ENCODE measurements around the gene MGAT5. TPM values are rescaled to one million over a fixed set of nuclear protein-coding genes. Genes with fewer than 3 reads are reported as not detected.

Gene MGAT5
- total RNA-seq, 1 donor from 2014 or later: 54.4 TPM

DNA sequence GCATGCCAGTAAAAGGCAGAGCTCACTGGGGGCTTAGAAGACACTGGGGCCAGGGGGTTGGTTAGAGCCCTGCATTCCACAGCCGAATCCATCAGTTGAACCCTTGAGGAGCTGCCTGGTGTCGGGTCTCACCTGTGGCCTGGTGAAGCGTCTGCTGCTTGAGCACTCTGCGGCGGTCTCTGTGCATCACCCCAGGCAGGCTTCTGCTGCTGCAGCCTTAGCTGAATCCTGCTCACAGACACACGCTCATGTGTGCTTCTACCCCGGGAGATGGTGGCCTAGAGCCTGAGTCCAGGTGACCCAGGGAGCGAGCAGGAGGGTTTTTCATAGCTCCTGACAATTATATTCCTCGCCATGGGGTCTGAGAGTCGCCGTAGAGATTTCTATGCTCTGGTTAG lies 192.1 kb downstream of the MGAT5 start:
- peaks cover 16% of the 10 kb centered on the region for H3K36me3 ChIP-seq
- no peaks in the 10 kb centered on the region for H3K9me3 ChIP-seq
- intact Hi-C loops (cut with DNase I): no loop called here
- H3K4me1 ChIP-seq: no peaks in the 10 kb centered on the region
- no peaks in the 10 kb centered on the region for H3K27me3 ChIP-seq
- no peak for DNase-seq
- no peak overlapping the region for H3K4me3 ChIP-seq
- no peak overlapping the region for H3K27ac ChIP-seq
- no peak for ATAC-seq
- TF ChIP-seq, protein P1, sequence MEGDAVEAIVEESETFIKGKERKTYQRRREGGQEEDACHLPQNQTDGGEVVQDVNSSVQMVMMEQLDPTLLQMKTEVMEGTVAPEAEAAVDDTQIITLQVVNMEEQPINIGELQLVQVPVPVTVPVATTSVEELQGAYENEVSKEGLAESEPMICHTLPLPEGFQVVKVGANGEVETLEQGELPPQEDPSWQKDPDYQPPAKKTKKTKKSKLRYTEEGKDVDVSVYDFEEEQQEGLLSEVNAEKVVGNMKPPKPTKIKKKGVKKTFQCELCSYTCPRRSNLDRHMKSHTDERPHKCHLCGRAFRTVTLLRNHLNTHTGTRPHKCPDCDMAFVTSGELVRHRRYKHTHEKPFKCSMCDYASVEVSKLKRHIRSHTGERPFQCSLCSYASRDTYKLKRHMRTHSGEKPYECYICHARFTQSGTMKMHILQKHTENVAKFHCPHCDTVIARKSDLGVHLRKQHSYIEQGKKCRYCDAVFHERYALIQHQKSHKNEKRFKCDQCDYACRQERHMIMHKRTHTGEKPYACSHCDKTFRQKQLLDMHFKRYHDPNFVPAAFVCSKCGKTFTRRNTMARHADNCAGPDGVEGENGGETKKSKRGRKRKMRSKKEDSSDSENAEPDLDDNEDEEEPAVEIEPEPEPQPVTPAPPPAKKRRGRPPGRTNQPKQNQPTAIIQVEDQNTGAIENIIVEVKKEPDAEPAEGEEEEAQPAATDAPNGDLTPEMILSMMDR (IDR thresholded peaks at IDR 0.05): no peak

DNA sequence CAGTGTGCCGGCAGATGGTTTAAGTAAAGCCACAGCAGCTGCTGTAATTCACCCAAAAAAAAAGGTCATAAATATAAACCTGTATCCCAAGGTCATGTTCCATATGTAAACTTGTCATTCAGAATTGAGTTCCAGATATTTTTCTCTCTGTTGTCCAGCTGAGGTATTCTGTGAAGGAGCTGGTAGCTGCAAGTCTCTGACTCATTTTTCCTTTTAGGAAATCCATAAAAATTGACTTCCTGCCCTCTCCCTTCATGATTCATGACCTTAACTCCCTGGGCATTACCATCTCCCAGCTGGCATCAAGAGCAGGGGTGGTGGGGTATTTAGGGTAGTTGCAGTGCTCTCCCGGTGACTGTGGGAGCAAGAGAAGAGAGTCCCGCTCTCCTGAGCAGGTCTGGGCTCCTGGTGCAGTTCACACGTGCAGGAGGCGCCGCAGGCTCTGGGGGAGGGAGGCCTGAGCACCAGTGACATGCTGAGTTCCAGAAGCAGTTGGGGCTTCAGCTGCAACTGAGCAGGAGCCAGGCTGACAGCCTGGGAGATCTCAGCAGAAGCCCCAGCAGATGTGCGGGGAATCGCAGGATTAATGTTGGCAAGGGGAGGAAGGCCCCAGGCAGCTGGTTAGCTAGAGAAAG lies 192.6 kb downstream of the MGAT5 start:
- H3K27ac ChIP-seq: no peak overlapping the region
- TF ChIP-seq, protein P1 (IDR thresholded peaks at IDR 0.05): no peak
- H3K4me3 ChIP-seq: no peak overlapping the region
- intact Hi-C loops (cut with DNase I): no loop called here
- no peaks in the 10 kb centered on the region for H3K9me3 ChIP-seq
- no peaks in the 10 kb centered on the region for H3K4me1 ChIP-seq
- H3K27me3 ChIP-seq: no peaks in the 10 kb centered on the region
- peaks cover 16% of the 10 kb centered on the region for H3K36me3 ChIP-seq
- no peak for DNase-seq
- no peak for ATAC-seq

DNA sequence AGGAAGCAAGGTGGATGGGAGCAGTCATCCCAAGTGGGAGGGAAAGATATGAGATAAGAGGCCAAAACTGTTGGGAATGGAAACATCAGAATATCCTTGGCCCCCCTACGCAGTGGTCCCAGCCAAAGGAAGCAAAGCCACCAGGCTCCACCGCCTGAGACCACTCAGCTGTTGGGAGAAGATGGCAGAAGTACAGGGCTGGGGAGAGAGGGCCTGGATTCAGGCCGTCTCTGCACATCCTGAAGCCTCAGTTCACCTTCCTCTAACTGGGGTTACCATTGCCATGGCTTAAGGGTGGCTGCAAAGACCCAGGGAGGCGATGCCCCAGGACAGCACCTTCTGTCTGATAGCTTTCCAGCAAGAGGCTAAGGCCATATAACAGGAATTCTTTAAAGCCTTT lies 193.8 kb downstream of the MGAT5 start:
- no peak overlapping the region for H3K4me3 ChIP-seq
- H3K27me3 ChIP-seq: no peaks in the 10 kb centered on the region
- H3K9me3 ChIP-seq: no peaks in the 10 kb centered on the region
- ATAC-seq (no peak), DNase-seq (no peak)
- no peaks in the 10 kb centered on the region for H3K4me1 ChIP-seq
- peaks cover 6% of the 10 kb centered on the region for H3K36me3 ChIP-seq
- no peak overlapping the region for H3K27ac ChIP-seq
- TF ChIP-seq, protein P1 (IDR thresholded peaks at IDR 0.05): no peak
- intact Hi-C loops (cut with DNase I): no loop called here

DNA sequence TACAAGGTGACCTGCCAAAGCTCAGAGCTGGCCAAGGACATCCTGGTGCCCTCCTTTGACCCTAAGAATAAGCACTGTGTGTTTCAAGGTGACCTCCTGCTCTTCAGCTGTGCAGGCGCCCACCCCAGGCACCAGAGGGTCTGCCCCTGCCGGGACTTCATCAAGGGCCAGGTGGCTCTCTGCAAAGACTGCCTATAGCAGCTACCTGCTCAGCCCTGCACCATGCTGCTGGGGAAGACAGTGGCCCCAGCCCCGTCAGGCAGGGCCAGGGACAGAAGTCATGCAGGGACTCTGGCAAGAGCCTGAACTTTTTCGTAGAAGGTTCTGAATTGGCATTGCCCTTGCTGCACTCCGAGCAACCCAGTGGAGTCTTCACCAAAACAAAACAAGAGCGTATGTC lies 194.8 kb downstream of the MGAT5 start:
- TF ChIP-seq, protein P1 (IDR thresholded peaks at IDR 0.05): no peak
- Histone ChIP-seq H3K9me3 (no peaks in the 10 kb centered on the region), H3K4me3 (no peak overlapping the region), H3K4me1 (no peaks in the 10 kb centered on the region), H3K27me3 (no peaks in the 10 kb centered on the region), H3K27ac (no peak overlapping the region), H3K36me3 (peaks cover 3% of the 10 kb centered on the region)
- ATAC-seq (no peak), DNase-seq (no peak)
- intact Hi-C loops (cut with DNase I): no loop called here

GRCh38 chr2:134449157-134449556 lies 195.3 kb downstream of the MGAT5 start:
- Histone ChIP-seq H3K9me3 (no peaks in the 10 kb centered on the region), H3K4me3 (no peak overlapping the region), H3K36me3 (peaks cover 3% of the 10 kb centered on the region), H3K4me1 (no peaks in the 10 kb centered on the region), H3K27ac (no peak overlapping the region), H3K27me3 (no peaks in the 10 kb centered on the region)
- TF ChIP-seq, protein P1 (IDR thresholded peaks at IDR 0.05): no peak
- intact Hi-C loops (cut with DNase I): no loop called here
- no peak for DNase-seq
- ATAC-seq: no peak

All from upper lobe of right lung (tissue), 1 donor.